GDM1 (cell line): ENCODE measurements around the gene MAML3.
A peak's percentile ranks its signal among the peaks of the same experiment; 100 is the strongest.

ENCODE experiments used
- DNase-seq: peaks from one replicate; lab custom pipeline; 2025; lab: John Stamatoyannopoulos, UW

The MAML3 gene

DNA sequence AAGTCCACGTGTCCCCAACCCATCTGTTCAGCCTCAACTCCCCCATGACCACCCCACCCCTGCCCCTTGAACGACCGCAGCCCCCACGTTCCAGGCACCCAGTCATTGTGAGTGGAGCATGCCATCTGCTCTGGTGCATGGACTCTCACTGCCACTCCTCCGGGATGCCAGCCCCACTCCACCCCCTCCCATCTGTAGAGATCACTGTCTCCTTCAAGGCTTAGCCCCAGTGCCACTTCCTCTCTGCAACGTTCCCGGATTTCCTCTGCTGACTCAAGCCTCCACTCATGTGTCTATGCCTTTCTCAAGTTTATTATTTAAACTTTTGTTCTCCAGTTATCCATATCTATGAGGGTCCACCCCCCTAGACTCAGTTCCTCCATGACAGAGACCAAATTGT is 54.0 kb downstream of the MAML3 start:
- DNase-seq = peak; percentile 88

DNA sequence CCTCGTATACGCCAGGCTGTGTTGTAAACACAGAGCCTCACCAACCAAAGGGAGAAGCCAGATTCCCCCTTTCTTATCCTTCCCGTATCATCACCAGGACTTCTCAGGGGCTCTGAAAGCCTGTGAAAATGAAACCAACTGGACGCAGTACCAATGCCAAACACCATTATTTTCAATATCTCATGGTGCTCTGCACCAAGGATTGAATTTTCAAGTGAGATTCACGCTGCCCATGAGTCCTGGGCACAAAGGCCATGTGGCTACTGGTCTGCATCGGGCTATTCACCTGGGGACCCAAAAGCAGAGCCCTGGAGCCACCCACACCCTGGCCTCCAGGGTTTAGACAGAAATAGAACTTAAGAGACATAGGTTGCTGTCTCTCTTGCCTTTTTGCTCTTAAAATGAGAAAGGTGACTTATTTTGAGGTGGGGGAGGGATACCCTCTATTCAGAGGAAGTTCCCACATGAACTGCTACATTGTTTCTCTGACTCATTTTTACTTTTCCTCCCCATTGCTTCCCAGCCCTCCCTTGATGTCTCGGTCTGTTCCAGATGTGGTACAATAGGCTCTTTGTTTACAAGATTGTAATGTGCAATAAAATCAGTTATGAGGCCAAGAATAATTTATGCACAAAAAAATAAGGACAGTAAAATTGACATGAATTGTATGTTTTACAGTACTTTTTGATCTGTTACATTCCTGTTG is 55.4 kb downstream of the MAML3 start:
- DNase-seq = no peak

DNA sequence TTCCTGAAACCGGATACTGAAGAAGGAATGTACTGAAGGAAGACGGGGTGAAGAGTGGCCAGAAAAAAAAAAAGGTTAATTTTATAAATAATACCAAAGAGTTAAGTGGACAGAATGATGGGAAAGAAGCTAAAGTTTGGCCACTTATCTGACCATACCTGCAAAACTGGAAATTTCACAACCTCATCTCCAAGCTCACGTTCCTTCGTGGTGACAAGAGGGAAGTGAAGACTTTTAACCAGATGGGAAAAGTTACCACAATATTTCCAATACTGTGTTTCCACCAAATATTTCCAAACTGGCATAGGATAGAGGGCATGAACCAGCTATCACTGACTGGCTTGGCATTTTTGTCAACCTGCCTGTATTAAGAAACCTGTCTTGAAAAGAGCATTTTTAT is 56.4 kb downstream of the MAML3 start:
- no peak for DNase-seq

- DNase-seq = no peak
Observed at GRCh38 chr4:140096921-140097320, 57.1 kb downstream of the MAML3 start.

GRCh38 chr4:140096483-140096861 is 57.5 kb downstream of the MAML3 start:
- no peak for DNase-seq

- peak; percentile 66 for DNase-seq
Observed at GRCh38 chr4:140095694-140096482, 58.1 kb downstream of the MAML3 start.

DNA sequence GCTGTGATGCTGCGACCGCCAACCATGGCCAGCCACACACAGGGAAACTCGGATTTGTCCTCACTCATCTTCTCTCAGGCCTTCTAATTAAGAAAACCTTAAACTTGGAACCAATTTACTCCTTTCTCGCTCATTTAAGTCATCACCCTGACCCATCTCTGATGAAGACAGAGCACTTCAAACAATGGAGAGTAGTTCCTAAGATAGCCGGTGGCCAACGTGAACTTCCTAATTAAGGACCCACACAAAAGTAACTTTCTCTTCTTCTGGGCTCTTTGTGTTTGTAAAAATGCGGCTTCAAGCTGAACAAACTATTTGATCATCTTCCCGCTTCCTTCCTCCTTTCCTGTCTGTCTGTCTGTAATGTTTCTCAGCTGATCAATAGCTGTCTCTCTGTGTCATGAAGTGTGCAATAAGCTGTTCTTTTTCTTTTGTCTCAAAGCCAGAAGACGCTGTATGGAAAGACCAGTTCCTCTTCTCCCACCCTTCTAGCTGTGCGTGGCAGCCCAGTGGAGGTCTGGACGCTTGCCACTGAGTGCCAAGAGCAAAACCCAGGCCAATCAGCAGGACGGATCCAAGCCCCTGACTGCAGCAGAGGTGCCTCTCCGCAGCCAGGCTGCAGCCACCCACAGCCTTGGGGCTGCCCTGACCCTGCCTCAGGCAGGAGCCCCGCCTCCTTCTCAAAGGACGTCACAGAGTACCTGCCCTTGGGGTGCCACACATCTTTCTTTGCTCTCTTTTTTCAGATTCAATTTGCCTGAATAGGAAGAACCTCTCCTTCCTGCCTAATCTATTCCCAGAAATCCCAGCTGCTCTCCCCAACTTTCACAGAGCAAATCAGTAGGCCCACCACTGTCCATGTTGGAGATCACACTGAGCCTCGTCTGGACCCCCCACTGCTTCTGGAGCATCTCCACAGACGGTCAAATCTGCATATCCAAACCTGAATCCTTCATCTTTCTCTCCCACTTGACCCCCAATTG is 59.3 kb downstream of the MAML3 start:
- DNase-seq = peak; percentile 94

- DNase-seq = no peak
Observed at GRCh38 chr4:140092094-140092851, 61.7 kb downstream of the MAML3 start.

- DNase-seq = no peak
Observed at GRCh38 chr4:140091305-140091704, 62.7 kb downstream of the MAML3 start.

- no peak for DNase-seq
Observed at GRCh38 chr4:140090215-140090731, 63.7 kb downstream of the MAML3 start.

DNA sequence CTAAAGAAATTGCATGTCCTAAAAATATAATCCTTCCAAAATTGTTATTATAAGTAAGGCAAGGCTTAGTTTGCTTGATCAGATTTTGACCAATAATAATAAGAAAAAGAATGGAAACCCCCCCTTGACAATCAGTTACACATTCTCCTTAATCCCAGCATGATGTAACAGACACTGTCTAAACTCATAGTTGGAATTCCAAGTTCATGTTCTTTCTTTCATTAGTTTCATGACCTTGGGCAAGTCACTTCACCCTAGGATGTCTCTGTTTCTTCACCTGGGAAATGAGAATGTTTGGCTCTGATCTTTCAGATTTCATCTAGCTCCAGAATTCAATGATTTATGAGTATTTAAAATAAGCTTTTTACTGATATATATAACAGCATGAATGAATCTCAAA is 64.8 kb downstream of the MAML3 start:
- DNase-seq = no peak

DNA sequence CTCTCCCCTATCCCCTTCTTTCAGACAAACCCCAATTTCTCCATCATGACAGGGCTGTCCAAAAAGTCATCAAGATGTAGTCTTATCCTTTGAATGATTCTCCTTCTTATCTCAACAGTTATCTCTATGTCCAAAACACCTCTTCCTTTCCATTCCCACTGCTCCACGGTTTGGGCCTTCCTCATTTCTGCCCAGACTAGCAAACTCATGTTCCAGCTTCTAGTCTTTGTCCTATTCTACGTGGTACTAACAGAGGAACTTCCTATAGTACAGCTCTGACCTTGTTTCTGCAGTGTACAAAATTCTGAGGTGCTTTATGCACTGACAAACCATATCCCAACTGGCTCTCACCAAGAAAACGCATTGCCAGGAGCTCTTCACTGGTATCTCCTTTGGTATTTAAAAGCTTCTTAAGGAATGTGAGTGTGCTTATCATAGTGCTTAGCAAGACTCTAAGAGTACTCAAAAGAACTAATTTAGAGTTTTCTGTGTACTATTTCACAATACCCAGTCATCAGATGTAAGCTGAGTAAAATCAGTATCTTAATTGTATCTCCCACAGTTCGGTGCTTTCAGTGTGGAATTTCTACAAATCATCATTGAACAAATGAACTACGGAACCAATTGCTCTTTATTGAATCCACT is 65.5 kb downstream of the MAML3 start:
- no peak for DNase-seq

DNA sequence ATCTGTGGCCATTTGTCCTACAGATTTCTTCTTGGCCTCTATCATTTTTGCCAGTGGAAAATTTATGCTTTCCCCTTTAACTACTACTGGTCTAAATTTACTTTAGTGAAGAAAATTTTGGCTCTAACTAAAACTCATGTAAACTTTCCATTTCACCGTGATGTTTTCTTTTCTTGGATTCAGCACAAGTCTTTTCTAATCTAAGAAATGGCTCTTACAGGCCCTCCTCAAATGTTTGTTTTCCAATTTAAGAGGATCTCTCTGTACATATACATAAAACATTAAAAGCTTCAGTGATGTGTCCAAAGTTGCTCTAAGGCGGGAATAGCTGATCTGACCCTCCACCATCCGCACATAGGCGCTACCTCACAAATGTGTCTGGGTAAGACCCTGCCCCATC is 68.1 kb downstream of the MAML3 start:
- no peak for DNase-seq

GRCh38 chr4:140085062-140085622 is 68.8 kb downstream of the MAML3 start:
- DNase-seq = no peak

GRCh38 chr4:140084385-140084784 is 69.6 kb downstream of the MAML3 start:
- no peak for DNase-seq

DNA sequence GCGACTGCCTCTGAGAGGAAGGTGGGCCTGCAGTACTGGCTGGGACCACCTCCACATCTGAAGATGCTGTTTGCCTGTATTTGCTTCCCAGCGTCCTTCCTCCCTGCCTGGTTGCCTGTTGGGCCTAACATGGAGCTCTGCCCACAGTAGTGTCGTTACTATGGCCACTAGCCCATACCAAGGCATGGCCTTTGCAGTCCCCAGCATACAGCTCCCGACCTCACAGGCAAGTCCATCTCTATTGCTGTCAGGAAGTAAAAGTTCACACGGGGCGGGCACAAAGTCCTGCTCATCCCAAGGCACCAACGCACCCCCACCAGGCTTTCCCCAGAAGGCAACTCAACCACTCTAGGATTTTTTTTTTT is 71.6 kb downstream of the MAML3 start:
- DNase-seq = no peak

DNA sequence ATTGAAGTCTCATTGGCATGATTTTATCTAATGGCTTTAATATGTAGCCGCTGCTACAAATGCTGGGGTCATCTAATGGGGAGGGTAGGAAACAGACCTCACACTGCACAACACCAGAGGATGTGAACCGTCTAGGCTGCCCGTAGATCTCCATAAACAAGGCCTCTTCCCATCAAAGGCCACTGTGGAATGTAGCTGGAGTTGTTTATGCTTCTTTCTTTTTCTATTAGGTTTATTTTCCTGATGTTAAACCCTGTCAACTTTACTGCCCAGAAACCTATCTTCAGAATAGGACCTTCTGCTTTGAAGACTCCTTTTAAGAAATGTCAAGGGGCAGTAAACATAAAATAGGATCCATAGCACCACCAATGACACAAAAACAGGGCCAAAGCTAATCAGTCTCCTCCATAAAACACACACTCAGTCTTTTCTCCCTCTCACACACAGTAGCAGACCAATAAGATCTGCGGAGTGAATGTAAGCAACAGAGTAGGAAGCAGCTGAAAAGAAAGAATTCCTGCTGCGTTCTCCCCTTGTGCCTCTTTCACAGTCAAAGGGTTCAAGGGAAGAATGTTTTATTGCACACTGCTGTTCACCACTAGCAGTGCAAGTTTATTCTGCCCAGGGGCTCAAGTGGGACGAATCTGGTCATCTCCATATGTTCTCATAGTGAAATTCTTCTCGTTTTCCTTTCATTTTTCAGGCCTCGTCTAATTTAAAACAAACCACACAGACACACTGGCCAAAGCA is 72.2 kb downstream of the MAML3 start:
- DNase-seq = no peak

- no peak for DNase-seq
Observed at GRCh38 chr4:140080883-140081282, 73.1 kb downstream of the MAML3 start.

GRCh38 chr4:140078366-140078765 is 75.6 kb downstream of the MAML3 start:
- no peak for DNase-seq

- DNase-seq = peak; percentile 40
Observed at GRCh38 chr4:140076307-140076706, 77.7 kb downstream of the MAML3 start.
